ENCODE measurements around the gene TNPO1.

The TNPO1 gene

DNA sequence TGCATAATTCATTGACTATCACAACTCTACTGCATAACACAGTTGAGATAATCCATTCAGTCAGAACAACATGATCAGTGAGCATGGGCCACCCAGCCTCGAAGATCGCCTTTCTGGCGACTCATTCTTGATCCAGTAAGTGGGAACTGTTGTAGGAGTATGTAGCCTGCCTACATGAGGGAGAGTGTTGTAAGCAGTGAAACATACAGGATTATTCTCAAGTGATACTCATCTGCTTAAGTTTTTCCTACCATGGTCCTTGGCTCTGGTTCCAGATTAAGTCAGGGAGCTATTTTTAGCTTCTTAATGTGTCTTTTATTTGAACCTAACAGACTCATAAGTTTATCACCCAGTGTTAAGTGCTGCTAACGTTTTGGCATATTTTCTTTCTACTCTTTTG is 44.0 kb downstream of the TNPO1 start:
- peak; percentile 12 for TF ChIP-seq SETDB1 (IDR thresholded peaks at IDR 0.05; ENCODE audit: insufficient read length, low read length)
- no peak for TF ChIP-seq ZNF501 (tag by site-specific recombination; IDR thresholded peaks at IDR 0.05)
- TF ChIP-seq ZNF624 (tag by site-specific recombination; IDR thresholded peaks at IDR 0.05), result no peak
- no peak for TF ChIP-seq ZNF112 (tag by site-specific recombination; IDR thresholded peaks at IDR 0.05)
- no peak for TF ChIP-seq ZFP41 (tag by site-specific recombination; IDR thresholded peaks at IDR 0.05; ENCODE audit: borderline replicate concordance)
- TF ChIP-seq, protein P1, sequence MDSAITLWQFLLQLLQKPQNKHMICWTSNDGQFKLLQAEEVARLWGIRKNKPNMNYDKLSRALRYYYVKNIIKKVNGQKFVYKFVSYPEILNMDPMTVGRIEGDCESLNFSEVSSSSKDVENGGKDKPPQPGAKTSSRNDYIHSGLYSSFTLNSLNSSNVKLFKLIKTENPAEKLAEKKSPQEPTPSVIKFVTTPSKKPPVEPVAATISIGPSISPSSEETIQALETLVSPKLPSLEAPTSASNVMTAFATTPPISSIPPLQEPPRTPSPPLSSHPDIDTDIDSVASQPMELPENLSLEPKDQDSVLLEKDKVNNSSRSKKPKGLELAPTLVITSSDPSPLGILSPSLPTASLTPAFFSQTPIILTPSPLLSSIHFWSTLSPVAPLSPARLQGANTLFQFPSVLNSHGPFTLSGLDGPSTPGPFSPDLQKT (IDR thresholded peaks at IDR 0.05; ENCODE audit: borderline replicate concordance, low read depth, low read length), result no peak
- 0 out of 2 replicates have a peak, but pooled peaks have one; percentile 22 for TF ChIP-seq ZFHX2 (tag by site-specific recombination; conservative IDR thresholded peaks at IDR 0.05)
- TF ChIP-seq, protein P2, sequence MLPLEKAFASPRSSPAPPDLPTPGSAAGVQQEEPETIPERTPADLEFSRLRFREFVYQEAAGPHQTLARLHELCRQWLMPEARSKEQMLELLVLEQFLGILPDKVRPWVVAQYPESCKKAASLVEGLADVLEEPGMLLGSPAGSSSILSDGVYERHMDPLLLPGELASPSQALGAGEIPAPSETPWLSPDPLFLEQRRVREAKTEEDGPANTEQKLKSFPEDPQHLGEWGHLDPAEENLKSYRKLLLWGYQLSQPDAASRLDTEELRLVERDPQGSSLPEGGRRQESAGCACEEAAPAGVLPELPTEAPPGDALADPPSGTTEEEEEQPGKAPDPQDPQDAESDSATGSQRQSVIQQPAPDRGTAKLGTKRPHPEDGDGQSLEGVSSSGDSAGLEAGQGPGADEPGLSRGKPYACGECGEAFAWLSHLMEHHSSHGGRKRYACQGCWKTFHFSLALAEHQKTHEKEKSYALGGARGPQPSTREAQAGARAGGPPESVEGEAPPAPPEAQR (tag by site-specific recombination; IDR thresholded peaks at IDR 0.05), result no peak
- ChIA-PET POLR2A (interaction anchor here (0.7 kb wide), 1 partner anchor 15 kb away, joined by 3 read pairs; no protein-coding TSS in a partner anchor), CTCF (interaction anchor here (0.6 kb wide), 1 partner anchor 492 kb away, joined by 4 read pairs; no protein-coding TSS in a partner anchor)
- H3K9me3 ChIP-seq (ENCODE audit: control insufficient read depth, insufficient read depth, low read depth, low read length), result no peaks in the 10 kb centered on the region
- H3K27ac ChIP-seq (ENCODE audit: extremely low read depth, low read depth, low read length), result no peak overlapping the region
- peaks cover 72 to 85% of the 10 kb centered on the region in 2 experiments for H3K36me3 ChIP-seq (ENCODE audit: control insufficient read depth in 2 of 2, insufficient read depth in 1 of 2, low read length in 2 of 2)
- H3K4me1 ChIP-seq (ENCODE audit: control insufficient read depth, insufficient read depth, low read length), result no peaks in the 10 kb centered on the region
- H3K4me3 ChIP-seq (ENCODE audit: low read depth, low read length), result no peak overlapping the region

DNA sequence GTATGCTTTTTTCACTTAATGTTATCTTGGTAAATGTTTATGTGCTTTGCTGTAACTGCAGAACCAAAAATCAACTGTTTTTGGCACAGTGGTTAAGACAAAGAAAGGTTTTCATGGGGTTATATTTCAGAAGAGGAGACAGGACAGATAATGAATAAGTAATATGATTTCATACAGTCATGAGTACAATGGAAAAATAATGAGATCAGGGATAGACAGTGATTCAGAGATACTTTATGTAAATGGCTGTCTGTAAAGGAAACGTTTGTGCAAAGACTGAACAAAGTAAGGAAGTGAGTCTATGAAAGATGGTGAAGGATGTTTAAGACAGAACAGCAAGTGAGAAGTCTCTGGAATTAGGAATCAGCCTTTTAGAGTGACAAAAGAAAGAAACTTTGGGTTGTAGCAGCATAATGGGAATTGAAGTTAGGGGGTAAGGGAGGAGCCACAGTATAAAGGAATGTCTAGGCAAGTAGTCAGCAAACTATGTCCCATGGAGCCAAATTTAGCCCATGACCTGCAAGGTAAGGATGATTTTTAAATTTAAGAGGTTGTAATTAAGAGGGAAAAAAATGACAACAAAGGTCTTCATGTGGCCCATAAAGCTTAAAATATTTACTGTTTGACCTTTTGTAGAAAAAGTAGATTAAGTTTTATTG is 55.0 kb downstream of the TNPO1 start:
- peaks cover 80 to 90% of the 10 kb centered on the region in 2 experiments for H3K36me3 ChIP-seq (ENCODE audit: control insufficient read depth in 2 of 2, insufficient read depth in 1 of 2, low read length in 2 of 2)
- CTCF ChIA-PET, result interaction anchor here (0.5 kb wide), 1 partner anchor 344 kb away, joined by 3 read pairs; no protein-coding TSS in a partner anchor

DNA sequence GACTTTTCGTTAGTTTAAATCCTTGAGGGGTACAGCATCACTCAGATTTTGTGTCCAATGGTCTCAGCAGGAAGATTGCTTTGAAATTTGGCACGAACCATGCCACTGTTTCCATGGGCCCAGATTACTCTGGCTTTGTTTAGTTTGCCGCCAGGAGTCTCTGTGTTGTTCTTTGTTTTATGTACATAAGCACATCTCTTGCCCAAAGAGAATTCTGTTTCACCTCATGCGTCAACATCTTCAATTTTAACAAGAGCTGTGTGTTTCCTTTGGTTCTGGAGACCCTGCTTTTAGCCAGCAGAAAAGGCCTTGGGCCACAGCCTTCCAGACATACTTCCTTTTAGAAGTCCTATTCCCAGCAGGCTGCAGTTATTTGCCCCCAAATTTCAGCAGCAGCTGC is 62.4 kb downstream of the TNPO1 start:
- Histone ChIP-seq H3K9me3 (ENCODE audit: control insufficient read depth, insufficient read depth, low read depth, low read length) (no peaks in the 10 kb centered on the region), H3K36me3 (ENCODE audit: control insufficient read depth in 2 of 2, insufficient read depth in 1 of 2, low read length in 2 of 2) (peaks cover 75 to 87% of the 10 kb centered on the region in 2 experiments), H3K4me3 (ENCODE audit: low read depth, low read length) (no peak overlapping the region), H3K27ac (ENCODE audit: extremely low read depth, low read depth, low read length) (no peak overlapping the region), H3K4me1 (ENCODE audit: control insufficient read depth, insufficient read depth, low read length) (no peaks in the 10 kb centered on the region)
- ChIA-PET CTCF (no interaction called here), POLR2A (no interaction called here)
- TF ChIP-seq IKZF3 (tag by site-specific recombination; IDR thresholded peaks at IDR 0.05), result 0 out of 2 replicates have a peak, but pooled peaks have one; percentile 6
- TF ChIP-seq SCRT1 (tag by site-specific recombination; IDR thresholded peaks at IDR 0.05; ENCODE audit: borderline replicate concordance), result no peak

More for the DNA sequence above, 55.0 kb downstream of the TNPO1 start:
- POLR2A ChIA-PET, result no interaction called here
- no peaks in the 10 kb centered on the region; the same call in 1 of the 2 replicates for H3K4me1 ChIP-seq (ENCODE audit: control insufficient read depth, insufficient read depth, low read length)
- no peaks in the 10 kb centered on the region for H3K9me3 ChIP-seq (ENCODE audit: control insufficient read depth, insufficient read depth, low read depth, low read length)
- no peak overlapping the region for H3K4me3 ChIP-seq (ENCODE audit: low read depth, low read length)
- no peak for TF ChIP-seq ZNF16 (tag by site-specific recombination; IDR thresholded peaks at IDR 0.05; ENCODE audit: low read depth)
- TF ChIP-seq, protein P3, sequence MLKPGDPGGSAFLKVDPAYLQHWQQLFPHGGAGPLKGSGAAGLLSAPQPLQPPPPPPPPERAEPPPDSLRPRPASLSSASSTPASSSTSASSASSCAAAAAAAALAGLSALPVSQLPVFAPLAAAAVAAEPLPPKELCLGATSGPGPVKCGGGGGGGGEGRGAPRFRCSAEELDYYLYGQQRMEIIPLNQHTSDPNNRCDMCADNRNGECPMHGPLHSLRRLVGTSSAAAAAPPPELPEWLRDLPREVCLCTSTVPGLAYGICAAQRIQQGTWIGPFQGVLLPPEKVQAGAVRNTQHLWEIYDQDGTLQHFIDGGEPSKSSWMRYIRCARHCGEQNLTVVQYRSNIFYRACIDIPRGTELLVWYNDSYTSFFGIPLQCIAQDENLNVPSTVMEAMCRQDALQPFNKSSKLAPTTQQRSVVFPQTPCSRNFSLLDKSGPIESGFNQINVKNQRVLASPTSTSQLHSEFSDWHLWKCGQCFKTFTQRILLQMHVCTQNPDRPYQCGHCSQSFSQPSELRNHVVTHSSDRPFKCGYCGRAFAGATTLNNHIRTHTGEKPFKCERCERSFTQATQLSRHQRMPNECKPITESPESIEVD (tag by site-specific recombination; IDR thresholded peaks at IDR 0.05), result peak; percentile 29; the same call in 1 of the 2 replicates
- H3K27ac ChIP-seq (ENCODE audit: extremely low read depth, low read depth, low read length), result no peak overlapping the region

DNA sequence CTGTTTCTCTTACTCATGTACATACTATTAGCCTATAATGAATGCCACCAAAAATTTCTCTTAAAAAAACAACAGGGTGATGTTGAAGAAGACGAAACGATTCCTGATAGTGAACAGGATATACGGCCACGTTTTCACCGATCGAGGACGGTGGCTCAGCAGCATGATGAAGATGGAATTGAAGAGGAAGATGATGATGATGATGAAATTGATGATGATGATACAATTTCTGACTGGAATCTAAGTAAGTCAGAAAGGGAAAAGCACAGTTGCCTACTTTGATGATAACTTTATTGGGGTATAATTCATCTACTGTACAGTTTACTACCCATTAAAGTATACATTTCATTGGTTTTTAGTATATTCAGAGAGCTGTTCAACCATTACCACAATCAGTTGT is 66.5 kb downstream of the TNPO1 start:
- Histone ChIP-seq H3K4me1 (ENCODE audit: control insufficient read depth, insufficient read depth, low read length) (no peaks in the 10 kb centered on the region), H3K4me3 (ENCODE audit: low read depth, low read length) (no peak overlapping the region), H3K36me3 (ENCODE audit: control insufficient read depth in 2 of 2, insufficient read depth in 1 of 2, low read length in 2 of 2) (peaks cover 77 to 96% of the 10 kb centered on the region in 2 experiments), H3K9me3 (ENCODE audit: control insufficient read depth, insufficient read depth, low read depth, low read length) (no peaks in the 10 kb centered on the region), H3K27ac (ENCODE audit: extremely low read depth, low read depth, low read length) (no peak overlapping the region)
- ChIA-PET POLR2A (no interaction called here), CTCF (no interaction called here)
- TF ChIP-seq ZNF791 (tag by site-specific recombination; IDR thresholded peaks at IDR 0.05), result no peak
- TF ChIP-seq, protein P4, sequence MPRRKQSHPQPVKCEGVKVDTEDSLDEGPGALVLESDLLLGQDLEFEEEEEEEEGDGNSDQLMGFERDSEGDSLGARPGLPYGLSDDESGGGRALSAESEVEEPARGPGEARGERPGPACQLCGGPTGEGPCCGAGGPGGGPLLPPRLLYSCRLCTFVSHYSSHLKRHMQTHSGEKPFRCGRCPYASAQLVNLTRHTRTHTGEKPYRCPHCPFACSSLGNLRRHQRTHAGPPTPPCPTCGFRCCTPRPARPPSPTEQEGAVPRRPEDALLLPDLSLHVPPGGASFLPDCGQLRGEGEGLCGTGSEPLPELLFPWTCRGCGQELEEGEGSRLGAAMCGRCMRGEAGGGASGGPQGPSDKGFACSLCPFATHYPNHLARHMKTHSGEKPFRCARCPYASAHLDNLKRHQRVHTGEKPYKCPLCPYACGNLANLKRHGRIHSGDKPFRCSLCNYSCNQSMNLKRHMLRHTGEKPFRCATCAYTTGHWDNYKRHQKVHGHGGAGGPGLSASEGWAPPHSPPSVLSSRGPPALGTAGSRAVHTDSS (tag by site-specific recombination; IDR thresholded peaks at IDR 0.05), result peak; percentile 97
